Measurements from ENCODE around the gene BICC1. TPM values are rescaled to one million over a fixed set of nuclear protein-coding genes. Genes with fewer than 3 reads are reported as not detected.

Gene BICC1
- total RNA-seq, 1 donor from 2014 or later = 9.3 TPM

DNA sequence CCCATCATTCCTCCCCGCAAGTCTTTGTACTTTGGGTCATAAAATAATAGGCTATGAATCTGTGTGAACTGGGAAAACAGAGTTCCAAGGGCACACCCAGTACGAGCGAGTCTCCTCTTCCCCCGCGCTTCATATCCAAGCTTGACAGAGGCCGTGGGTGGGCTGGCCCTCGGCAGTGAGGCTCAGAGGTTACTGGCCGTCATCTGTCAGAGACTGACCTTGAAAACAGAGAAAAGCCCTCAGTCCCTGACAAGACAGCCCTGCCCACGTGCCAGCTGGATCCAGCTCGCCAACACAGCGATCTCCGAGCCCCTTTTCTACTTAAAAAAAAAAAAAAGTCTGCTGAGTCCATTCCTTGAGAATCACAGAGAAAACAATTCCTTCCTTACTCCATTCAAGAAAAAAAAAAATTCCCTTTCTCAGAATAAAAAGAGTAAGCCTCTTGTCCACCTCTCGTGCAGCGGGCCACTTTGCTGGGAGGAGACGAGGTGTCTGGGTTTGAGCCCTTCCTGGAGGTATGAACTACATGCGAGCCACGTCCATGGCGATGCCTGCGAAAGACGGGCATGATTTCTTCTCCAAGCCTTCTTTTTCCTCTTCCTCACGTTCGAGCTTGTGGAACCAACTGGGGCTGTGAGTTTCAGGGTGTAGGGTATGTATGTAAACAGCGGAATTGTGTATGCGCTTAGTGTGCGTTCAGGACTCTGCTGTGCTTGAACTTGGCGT is 744 bp upstream of the BICC1 start:
- H3K4me3 Mint-ChIP-seq = peak overlapping the region; percentile 75
- peak in 1 of 2 experiments; percentile 38 for DNase-seq (ENCODE audit: low spot score in 2 of 2, unreplicated experiment in 2 of 2)

DNA sequence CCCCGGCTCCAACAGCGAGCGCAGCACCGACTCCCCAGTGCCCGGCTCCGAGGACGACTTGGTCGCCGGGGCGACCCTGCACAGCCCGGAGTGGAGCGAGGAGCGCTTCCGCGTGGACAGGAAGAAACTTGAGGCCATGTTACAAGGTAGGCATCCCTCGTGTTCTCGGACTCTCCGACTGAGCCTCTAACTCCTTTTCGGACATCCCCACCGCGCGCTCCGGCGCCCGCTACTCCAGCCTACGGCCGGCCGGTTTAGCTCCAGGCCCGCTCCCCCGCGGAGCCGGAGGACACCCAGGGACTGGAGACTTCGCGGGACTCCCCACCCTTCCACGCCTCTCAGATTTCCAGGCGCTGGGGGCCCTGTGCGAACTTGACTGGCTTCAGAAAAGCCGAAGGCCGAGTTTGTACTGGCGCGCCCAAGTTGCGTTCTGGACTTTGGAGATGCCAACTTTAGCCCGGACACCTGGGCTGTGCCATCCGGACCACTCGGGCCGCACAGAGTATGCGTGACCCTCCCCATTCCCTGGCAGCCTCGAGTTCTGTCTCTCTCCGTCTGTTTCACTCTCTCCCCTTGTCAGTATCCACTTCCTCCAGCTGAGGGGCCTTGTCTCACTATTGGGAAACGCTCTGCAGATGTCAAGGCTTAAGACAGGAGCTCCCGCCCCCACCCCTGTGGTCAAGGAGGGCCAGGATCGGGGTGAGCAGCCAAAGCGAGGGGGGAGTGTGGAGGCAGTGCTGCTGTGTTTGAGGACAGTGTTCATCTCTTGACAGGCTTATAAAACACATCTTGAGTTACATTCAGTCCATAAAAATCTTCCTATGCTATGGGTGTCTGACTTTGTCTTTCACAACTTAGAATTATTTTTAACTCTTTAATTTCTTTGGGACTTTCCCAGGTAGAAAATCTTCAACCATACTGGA is 777 bp downstream of the BICC1 start:
- DNase-seq (ENCODE audit: low spot score in 2 of 2, unreplicated experiment in 2 of 2) = peak in 1 of 2 experiments; percentile 43
- peaks cover 35% of the 10 kb centered on the region for H3K27me3 Mint-ChIP-seq (ENCODE audit: low read depth)
- H3K36me3 Mint-ChIP-seq = no peaks in the 10 kb centered on the region
- H3K27ac Mint-ChIP-seq = peak overlapping the region; percentile 64
- H3K4me1 Mint-ChIP-seq = peaks cover 17% of the 10 kb centered on the region
- peak overlapping the region; percentile 80 for H3K4me3 Mint-ChIP-seq
- TF ChIP-seq, protein P1, sequence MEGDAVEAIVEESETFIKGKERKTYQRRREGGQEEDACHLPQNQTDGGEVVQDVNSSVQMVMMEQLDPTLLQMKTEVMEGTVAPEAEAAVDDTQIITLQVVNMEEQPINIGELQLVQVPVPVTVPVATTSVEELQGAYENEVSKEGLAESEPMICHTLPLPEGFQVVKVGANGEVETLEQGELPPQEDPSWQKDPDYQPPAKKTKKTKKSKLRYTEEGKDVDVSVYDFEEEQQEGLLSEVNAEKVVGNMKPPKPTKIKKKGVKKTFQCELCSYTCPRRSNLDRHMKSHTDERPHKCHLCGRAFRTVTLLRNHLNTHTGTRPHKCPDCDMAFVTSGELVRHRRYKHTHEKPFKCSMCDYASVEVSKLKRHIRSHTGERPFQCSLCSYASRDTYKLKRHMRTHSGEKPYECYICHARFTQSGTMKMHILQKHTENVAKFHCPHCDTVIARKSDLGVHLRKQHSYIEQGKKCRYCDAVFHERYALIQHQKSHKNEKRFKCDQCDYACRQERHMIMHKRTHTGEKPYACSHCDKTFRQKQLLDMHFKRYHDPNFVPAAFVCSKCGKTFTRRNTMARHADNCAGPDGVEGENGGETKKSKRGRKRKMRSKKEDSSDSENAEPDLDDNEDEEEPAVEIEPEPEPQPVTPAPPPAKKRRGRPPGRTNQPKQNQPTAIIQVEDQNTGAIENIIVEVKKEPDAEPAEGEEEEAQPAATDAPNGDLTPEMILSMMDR (IDR thresholded peaks at IDR 0.05; ENCODE audit: unreplicated experiment) = no peak
- no peaks in the 10 kb centered on the region for H3K9me3 Mint-ChIP-seq

More for the DNA sequence above, 744 bp upstream of the BICC1 start:
- Mint-ChIP-seq H3K27ac (no peak overlapping the region), H3K27me3 (ENCODE audit: low read depth) (peaks cover 31% of the 10 kb centered on the region), H3K9me3 (no peaks in the 10 kb centered on the region), H3K36me3 (no peaks in the 10 kb centered on the region), H3K4me1 (peaks cover 14% of the 10 kb centered on the region)
- TF ChIP-seq, protein P1 (IDR thresholded peaks at IDR 0.05; ENCODE audit: unreplicated experiment) = no peak

DNA sequence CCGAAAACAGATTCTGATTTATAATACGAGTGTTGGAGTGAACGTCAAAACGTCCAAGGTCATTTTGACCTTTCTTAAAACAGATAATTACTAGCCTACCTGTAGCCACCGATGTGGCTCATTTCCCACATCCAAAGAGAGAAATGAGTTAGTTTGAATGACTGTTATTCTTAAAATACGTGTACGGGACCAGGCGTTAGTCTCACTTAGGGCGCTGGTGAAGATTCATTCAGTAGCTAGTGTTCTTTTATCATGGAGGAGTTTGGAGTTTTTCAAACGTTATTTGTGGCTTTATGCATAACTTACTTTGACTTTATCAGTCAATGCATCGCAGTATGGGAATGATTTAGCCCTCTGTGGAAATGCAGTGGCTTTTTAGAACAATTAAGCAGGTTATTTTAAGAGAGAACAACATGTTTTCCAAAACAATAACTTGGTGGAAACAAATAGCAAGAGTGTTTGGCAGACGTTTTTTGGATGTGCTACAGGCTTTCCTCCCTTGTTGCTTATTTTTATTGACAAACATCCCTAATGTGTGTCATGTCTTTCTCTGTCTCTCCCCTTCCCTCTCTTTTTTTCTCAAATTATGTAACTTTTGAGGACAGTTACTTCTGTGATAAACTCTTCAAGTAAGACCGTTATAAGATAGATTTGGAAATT is 1.6 kb downstream of the BICC1 start:
- no peak overlapping the region for H3K27ac Mint-ChIP-seq
- no peaks in the 10 kb centered on the region for H3K9me3 Mint-ChIP-seq
- H3K36me3 Mint-ChIP-seq = no peaks in the 10 kb centered on the region
- no peak for DNase-seq (ENCODE audit: low spot score in 2 of 2, unreplicated experiment in 2 of 2)
- H3K27me3 Mint-ChIP-seq (ENCODE audit: low read depth) = peaks cover 43% of the 10 kb centered on the region
- peak overlapping the region; percentile 80 for H3K4me3 Mint-ChIP-seq
- TF ChIP-seq, protein P1 (IDR thresholded peaks at IDR 0.05; ENCODE audit: unreplicated experiment) = no peak
- H3K4me1 Mint-ChIP-seq = peaks cover 17% of the 10 kb centered on the region

DNA sequence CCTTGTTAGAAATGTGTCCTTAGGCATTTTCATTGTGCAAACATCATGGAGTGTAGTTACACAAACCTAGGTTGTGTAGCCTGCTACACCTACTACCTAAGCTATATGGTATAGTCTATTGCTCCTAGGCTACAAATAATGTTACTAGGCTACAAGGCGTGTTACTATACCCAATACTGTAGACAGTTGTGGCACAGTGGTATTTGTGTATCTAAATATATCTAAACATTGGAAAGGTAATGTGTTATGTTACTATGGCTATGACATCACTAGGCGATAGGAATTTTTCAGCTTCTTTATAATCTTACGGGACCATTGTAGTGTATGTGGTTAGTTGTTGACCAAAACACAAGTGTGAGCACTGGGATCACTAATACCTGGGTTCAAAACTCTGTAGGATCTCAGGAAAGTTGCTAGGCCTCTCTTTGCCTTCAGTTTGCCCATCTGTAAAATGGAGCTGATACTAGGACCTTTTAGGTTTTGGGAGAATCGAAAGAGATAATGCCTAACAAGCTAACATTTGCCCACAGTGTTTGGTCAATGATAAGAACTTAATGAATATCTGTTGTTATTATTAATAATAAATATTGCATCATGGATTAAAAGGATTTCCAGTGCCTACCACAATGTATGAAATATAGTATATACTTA is 2.7 kb downstream of the BICC1 start:
- Mint-ChIP-seq H3K27ac (no peak overlapping the region), H3K27me3 (ENCODE audit: low read depth) (peaks cover 53% of the 10 kb centered on the region), H3K4me1 (peaks cover 17% of the 10 kb centered on the region), H3K36me3 (no peaks in the 10 kb centered on the region), H3K4me3 (no peak overlapping the region), H3K9me3 (no peaks in the 10 kb centered on the region)
- no peak for DNase-seq (ENCODE audit: low spot score in 2 of 2, unreplicated experiment in 2 of 2)
- TF ChIP-seq, protein P1 (IDR thresholded peaks at IDR 0.05; ENCODE audit: unreplicated experiment) = no peak

DNA sequence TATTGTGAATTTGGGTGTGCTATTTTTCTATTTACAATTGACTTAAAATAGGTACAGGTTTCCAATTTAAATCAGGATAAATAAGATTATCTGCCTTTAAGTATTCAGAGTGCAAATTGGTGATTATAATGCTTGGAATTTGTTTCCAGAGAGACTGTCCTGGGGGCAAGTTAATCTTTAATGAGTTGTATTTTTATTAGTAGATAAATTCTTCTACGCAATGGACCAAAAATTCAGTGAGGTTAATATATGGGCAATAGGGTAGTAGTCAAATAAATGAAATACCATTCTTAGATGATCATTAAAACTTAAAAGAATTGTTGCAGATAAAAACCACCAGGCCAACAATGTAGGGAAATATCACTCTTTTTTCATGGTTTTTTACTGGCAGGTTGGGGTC is 3.4 kb downstream of the BICC1 start:
- no peaks in the 10 kb centered on the region for H3K36me3 Mint-ChIP-seq
- TF ChIP-seq, protein P1 (IDR thresholded peaks at IDR 0.05; ENCODE audit: unreplicated experiment) = no peak
- no peak overlapping the region for H3K4me3 Mint-ChIP-seq
- peaks cover 17% of the 10 kb centered on the region for H3K4me1 Mint-ChIP-seq
- H3K27me3 Mint-ChIP-seq (ENCODE audit: low read depth) = peaks cover 59% of the 10 kb centered on the region
- no peak for DNase-seq (ENCODE audit: low spot score in 2 of 2, unreplicated experiment in 2 of 2)
- no peak overlapping the region for H3K27ac Mint-ChIP-seq
- peaks cover 5% of the 10 kb centered on the region for H3K9me3 Mint-ChIP-seq

Measured in mesothelial cell of epicardium (in vitro differentiated cells).